IPS DF 6.9 (cell line): ENCODE data around the gene INSRR.

Experiments used
- DNase-seq: peaks from one replicate; pipeline ENCODE4 v3.0.0-alpha.2; 2013; ENCODE audit warnings: low read depth, low spot score
- H3K27ac ChIP-seq: one replicate; pipeline ENCODE4 v1.5.1; 2013; ENCODE audit warnings: low read length, control low read depth
- H3K27me3 ChIP-seq: 2 replicates; pipeline ENCODE4 v1.6.1; 2013; ENCODE audit warnings: mild to moderate bottlenecking, low read length; ENCODE audit not compliant: control insufficient read depth, insufficient read depth
- H3K36me3 ChIP-seq: 2 replicates; pipeline ENCODE4 v1.6.1; 2013; ENCODE audit warnings: low read length; ENCODE audit not compliant: control insufficient read depth, insufficient read depth
- H3K4me1 ChIP-seq: 2 replicates; pipeline ENCODE4 v1.6.1; 2013; ENCODE audit warnings: low read length; ENCODE audit not compliant: control insufficient read depth, insufficient read depth
- H3K4me3 ChIP-seq: 2 replicates; pipeline ENCODE4 v1.5.1; 2013; ENCODE audit warnings: mild to moderate bottlenecking, low read length
- H3K9me3 ChIP-seq: 2 replicates; pipeline ENCODE4 v1.6.1; 2013; ENCODE audit warnings: low read length, inconsistent platforms; ENCODE audit not compliant: control insufficient read depth, insufficient read depth
- WGBS: extraction: QIAGEN DNeasy Blood & Tissue Kit; methylation state at CpG from one replicate; pipeline ENCODE4 v1.1.7; 2013; ENCODE audit warnings: mixed read lengths, missing lambda C conversion rate; ENCODE audit not compliant: insufficient read length, insufficient coverage; 5-methylcytosine and 5-hydroxymethylcytosine counted together

INSRR gene

DNA sequence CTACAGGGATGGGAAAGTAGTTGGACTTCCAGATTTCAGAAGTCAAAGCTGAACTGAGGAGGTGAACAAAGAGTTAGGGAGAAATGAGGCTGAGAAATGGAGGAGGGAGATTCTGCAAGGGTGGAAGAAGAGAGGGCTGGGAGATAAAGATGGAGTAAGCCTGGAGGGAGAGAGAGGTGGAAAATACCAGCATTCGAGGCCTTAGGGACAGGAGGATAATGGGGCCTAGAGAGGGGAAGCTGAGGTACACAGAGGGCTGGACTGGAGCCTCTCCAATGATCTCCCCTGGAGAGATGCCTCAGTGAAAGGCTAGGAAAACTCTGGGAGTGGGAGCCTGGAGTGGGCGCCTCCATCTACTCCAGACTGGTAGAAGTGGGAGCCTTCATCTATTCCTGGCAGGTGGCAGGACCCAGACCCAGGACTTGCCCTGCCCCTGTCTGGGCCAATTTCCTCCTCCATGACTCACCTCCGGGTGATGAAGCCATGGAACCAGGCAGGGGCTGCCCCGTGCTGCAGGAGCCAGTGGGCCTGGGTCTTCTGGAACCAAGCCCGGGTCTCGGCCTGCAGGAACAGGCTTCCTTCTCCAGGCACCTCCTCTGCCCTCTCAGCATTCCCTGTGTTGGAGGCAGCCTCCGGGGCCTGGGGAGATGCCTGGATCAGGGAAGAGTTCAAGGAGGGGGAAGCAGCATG is 44.2 kb downstream of the INSRR start:
- Histone ChIP-seq H3K27ac (no peak overlapping the region), H3K36me3 (no peaks in the 10 kb centered on the region), H3K9me3 (no peaks in the 10 kb centered on the region), H3K4me1 (0 out of 2 replicates have a peak, but pooled peaks cover 3% of the 10 kb centered on the region), H3K27me3 (peaks cover 12% of the 10 kb centered on the region; the same call in 1 of the 2 replicates), H3K4me3 (no peak overlapping the region)
- DNase-seq, result no peak
- no CpG with 5 or more reads among the region's 7 CpGs for WGBS

- H3K36me3 ChIP-seq, result no peaks in the 10 kb centered on the region
- H3K9me3 ChIP-seq, result no peaks in the 10 kb centered on the region
- H3K4me3 ChIP-seq, result peak overlapping the region; percentile 35
- 0 out of 2 replicates have a peak, but pooled peaks cover 3% of the 10 kb centered on the region for H3K4me1 ChIP-seq
- H3K27me3 ChIP-seq, result peaks cover 12% of the 10 kb centered on the region; the same call in 1 of the 2 replicates
- DNase-seq, result peak; percentile 60
- H3K27ac ChIP-seq, result no peak overlapping the region
- WGBS, result no CpG with 5 or more reads among the region's 60 CpGs
Observed at GRCh38 chr1:156813750-156814570, 45.0 kb downstream of the INSRR start.

DNA sequence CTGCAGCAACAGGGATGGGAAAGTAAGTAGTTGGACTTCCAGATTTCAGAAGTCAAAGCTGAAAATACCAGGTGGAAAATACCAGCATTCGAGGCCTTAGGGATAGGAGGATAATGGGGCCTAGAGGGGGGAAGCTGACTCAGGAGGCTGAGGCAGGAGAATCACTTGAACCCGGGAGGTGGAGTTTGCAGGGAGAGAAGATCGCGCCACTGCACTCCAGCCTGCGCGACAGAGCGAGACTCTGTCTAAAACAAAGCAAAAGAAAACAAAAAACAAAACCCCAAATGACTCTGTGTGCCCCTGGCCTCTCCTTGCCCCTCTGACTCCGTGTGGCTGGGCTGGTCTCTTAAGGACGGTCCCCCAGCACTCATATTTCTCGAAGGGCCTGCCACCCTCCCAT is 45.6 kb downstream of the INSRR start:
- Histone ChIP-seq H3K4me1 (0 out of 2 replicates have a peak, but pooled peaks cover 3% of the 10 kb centered on the region), H3K36me3 (no peaks in the 10 kb centered on the region), H3K9me3 (no peaks in the 10 kb centered on the region), H3K27ac (no peak overlapping the region), H3K4me3 (peak overlapping the region; percentile 35; the same call in 1 of the 2 replicates), H3K27me3 (peaks cover 12% of the 10 kb centered on the region; the same call in 1 of the 2 replicates)
- DNase-seq, result no peak
- no CpG with 5 or more reads among the region's 10 CpGs for WGBS

DNA sequence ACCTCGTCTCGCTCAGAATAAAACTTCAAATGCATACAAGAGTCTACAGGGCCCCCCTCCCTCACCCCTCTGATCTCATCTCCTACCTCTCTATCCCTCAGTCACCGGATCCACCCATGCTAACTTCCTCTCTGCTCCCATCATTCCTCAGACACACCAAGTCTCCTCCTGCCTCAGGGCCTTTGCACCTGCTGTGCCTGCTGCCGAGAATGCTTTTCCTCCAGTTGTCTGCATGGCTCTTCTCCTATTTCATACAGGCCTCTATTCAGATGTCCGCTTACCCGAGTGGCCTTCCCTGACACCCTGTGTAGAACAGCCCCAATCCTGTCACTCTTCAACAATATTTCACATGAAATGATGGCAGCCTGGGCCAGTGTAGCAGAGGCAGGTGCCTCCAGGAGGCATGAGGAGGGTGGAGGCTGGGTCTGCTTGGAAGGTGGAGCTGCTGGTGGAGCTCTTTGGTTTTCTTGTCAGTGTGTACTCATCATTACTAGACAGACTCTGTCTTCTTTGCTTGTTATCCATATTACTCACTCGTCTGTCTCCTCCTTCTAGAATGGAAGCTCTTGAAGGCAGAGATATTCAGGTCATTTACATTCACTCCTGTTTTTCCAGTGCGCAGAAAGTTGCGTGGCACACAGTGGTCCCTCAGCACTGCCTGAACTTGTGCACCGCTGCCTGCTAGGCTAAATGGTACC is 46.5 kb downstream of the INSRR start:
- DNase-seq, result no peak
- Histone ChIP-seq H3K4me1 (0 out of 2 replicates have a peak, but pooled peaks cover 3% of the 10 kb centered on the region), H3K27me3 (peaks cover 12% of the 10 kb centered on the region; the same call in 1 of the 2 replicates), H3K4me3 (no peak overlapping the region), H3K27ac (no peak overlapping the region), H3K9me3 (no peaks in the 10 kb centered on the region), H3K36me3 (no peaks in the 10 kb centered on the region)
- WGBS, result no CpG with 5 or more reads among the region's 10 CpGs

GRCh38 chr1:156811168-156811567 is 47.7 kb downstream of the INSRR start:
- no peaks in the 10 kb centered on the region for H3K36me3 ChIP-seq
- no peak overlapping the region for H3K4me3 ChIP-seq
- H3K27me3 ChIP-seq, result peaks cover 12% of the 10 kb centered on the region; the same call in 1 of the 2 replicates
- H3K27ac ChIP-seq, result no peak overlapping the region
- no peaks in the 10 kb centered on the region for H3K9me3 ChIP-seq
- no peak for DNase-seq
- H3K4me1 ChIP-seq, result 0 out of 2 replicates have a peak, but pooled peaks cover 3% of the 10 kb centered on the region
- no CpG with 5 or more reads among the region's 4 CpGs for WGBS

DNA sequence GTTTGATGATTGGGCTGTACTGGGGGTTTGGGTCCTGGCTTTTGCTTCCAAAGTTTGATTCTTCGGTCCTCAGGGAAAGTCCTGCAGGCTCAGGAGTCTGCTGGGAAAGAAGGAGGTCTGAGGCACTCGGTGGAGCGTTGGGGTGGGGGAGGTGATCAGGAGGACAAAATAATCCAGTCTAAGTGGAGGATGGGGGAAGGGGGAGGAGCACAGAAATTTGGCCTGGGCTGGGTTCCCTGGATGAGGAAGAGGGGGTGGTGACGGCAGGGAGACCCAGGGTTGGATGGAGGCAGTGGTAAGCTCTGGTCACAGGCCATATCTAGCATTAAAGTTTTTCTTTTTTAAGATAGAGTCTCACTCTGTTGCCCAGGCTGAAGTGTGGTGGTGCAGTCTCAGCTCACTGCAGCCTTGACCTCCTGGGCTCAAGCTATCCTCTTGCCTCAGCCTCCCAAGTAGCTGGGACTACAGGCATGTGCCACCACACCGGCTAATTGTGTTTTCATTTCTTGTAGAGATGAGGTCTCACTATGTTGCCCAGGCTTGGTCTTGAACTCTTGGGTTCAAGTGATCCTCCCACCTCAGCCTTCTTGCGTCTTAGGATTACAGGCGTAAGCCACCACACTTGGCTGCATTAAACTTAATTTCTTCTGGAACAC is 49.1 kb downstream of the INSRR start:
- peaks cover 8% of the 10 kb centered on the region; the same call in 1 of the 2 replicates for H3K27me3 ChIP-seq
- WGBS, result no CpG with 5 or more reads among the region's 7 CpGs
- H3K27ac ChIP-seq, result no peak overlapping the region
- 0 out of 2 replicates have a peak, but pooled peaks cover 3% of the 10 kb centered on the region for H3K4me1 ChIP-seq
- no peaks in the 10 kb centered on the region for H3K9me3 ChIP-seq
- H3K36me3 ChIP-seq, result no peaks in the 10 kb centered on the region
- H3K4me3 ChIP-seq, result no peak overlapping the region
- no peak for DNase-seq

- no peak overlapping the region for H3K4me3 ChIP-seq
- H3K9me3 ChIP-seq, result no peaks in the 10 kb centered on the region
- no peak overlapping the region for H3K27ac ChIP-seq
- 0 out of 2 replicates have a peak, but pooled peaks cover 2% of the 10 kb centered on the region for H3K4me1 ChIP-seq
- no peaks in the 10 kb centered on the region for H3K36me3 ChIP-seq
- WGBS, result no CpG with 5 or more reads among the region's 10 CpGs
- no peak for DNase-seq
- H3K27me3 ChIP-seq, result peaks cover 2% of the 10 kb centered on the region; the same call in 1 of the 2 replicates
Observed at GRCh38 chr1:156809281-156809680, 49.6 kb downstream of the INSRR start.

- no peaks in the 10 kb centered on the region for H3K4me1 ChIP-seq
- no peaks in the 10 kb centered on the region for H3K9me3 ChIP-seq
- WGBS, result no CpG with 5 or more reads among the region's 16 CpGs
- no peak for DNase-seq
- peaks cover 1% of the 10 kb centered on the region; the same call in 1 of the 2 replicates for H3K27me3 ChIP-seq
- no peaks in the 10 kb centered on the region for H3K36me3 ChIP-seq
- no peak overlapping the region for H3K27ac ChIP-seq
- H3K4me3 ChIP-seq, result no peak overlapping the region
Observed at GRCh38 chr1:156808186-156809030, 50.5 kb downstream of the INSRR start.

GRCh38 chr1:156807627-156808026 is 51.3 kb downstream of the INSRR start:
- H3K27ac ChIP-seq, result no peak overlapping the region
- no peaks in the 10 kb centered on the region for H3K4me1 ChIP-seq
- H3K27me3 ChIP-seq, result no peaks in the 10 kb centered on the region; the same call in 1 of the 2 replicates
- no CpG with 5 or more reads among the region's 2 CpGs for WGBS
- DNase-seq, result no peak
- no peaks in the 10 kb centered on the region for H3K36me3 ChIP-seq
- no peak overlapping the region for H3K4me3 ChIP-seq
- no peaks in the 10 kb centered on the region for H3K9me3 ChIP-seq
